WERI-Rb-1 (cell line): ENCODE measurements around the gene RTN4R.

Experiments
- DNase-seq: peaks from one replicate; pipeline ENCODE4 v3.0.0-alpha.2; 2020
- H3K27ac ChIP-seq: fragments of 250-450 bp; sonication (Bioruptor Pico); 2 replicates; pipeline ENCODE4 v1.5.1; 2020; ENCODE audit warnings: mild to moderate bottlenecking, moderate library complexity
- H3K27me3 ChIP-seq: fragments of 250-450 bp; sonication (Bioruptor Pico); 2 replicates; pipeline ENCODE4 v1.5.1; 2021; ENCODE audit warnings: mild to moderate bottlenecking, low read depth, moderate library complexity; ENCODE audit not compliant: insufficient read depth, severe bottlenecking
- H3K36me3 ChIP-seq: fragments of 250-450 bp; sonication (Bioruptor Pico); 2 replicates; pipeline ENCODE4 v1.5.1; 2020; ENCODE audit warnings: mild to moderate bottlenecking, moderate library complexity
- H3K4me3 ChIP-seq: 2 replicates; pipeline ENCODE4 v1.5.1; 2011; ENCODE audit warnings: low read depth, mild to moderate bottlenecking, control low read depth, low read length
- H3K9me3 ChIP-seq: fragments of 250-450 bp; sonication (Bioruptor Pico); 2 replicates; pipeline ENCODE4 v1.5.1; 2021; ENCODE audit warnings: mild to moderate bottlenecking, moderate library complexity; ENCODE audit not compliant: severe bottlenecking
- TF ChIP-seq, protein P1 (sequence below): IDR thresholded peaks from 2 replicates; pipeline ENCODE4 v1.5.1; 2011; ENCODE audit warnings: low read depth, mild to moderate bottlenecking, control low read depth, inconsistent platforms, low read length

Gene RTN4R

DNA sequence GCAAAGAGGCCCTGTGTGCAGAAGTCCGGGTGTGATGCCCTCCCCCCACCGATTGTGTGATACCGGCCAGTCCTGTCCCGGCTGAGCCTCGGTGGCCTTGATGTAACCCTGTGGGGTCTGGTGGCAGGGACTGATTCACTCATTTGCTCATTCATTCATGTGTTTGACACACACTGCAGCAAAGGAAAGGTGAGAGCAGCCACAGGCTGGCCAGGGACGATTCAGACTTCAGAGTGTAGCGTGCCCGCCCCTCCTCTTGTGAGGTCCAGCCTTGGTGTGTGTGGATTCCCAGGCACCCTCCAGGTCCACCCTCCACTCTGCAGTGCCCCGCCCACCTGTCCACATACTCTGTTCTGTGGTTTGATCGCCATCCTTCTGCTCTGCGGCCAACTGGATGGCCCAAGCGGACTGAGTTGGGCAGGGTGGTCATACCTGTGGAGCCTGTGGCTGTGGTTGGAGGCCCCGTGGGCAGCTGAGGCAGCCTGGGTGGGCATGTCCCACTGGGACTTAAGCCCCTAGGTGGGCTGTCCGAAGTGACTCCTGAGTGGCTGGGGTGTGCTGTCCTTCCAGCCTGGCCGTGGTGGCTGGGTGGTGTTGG lies 59.3 kb downstream of the RTN4R start:
- DNase-seq: peak; percentile 46
- Histone ChIP-seq H3K4me3 (no peak overlapping the region), H3K9me3 (no peaks in the 10 kb centered on the region), H3K36me3 (no peaks in the 10 kb centered on the region), H3K27ac (peak overlapping the region; percentile 48), H3K27me3 (no peaks in the 10 kb centered on the region)
- TF ChIP-seq, protein P1, sequence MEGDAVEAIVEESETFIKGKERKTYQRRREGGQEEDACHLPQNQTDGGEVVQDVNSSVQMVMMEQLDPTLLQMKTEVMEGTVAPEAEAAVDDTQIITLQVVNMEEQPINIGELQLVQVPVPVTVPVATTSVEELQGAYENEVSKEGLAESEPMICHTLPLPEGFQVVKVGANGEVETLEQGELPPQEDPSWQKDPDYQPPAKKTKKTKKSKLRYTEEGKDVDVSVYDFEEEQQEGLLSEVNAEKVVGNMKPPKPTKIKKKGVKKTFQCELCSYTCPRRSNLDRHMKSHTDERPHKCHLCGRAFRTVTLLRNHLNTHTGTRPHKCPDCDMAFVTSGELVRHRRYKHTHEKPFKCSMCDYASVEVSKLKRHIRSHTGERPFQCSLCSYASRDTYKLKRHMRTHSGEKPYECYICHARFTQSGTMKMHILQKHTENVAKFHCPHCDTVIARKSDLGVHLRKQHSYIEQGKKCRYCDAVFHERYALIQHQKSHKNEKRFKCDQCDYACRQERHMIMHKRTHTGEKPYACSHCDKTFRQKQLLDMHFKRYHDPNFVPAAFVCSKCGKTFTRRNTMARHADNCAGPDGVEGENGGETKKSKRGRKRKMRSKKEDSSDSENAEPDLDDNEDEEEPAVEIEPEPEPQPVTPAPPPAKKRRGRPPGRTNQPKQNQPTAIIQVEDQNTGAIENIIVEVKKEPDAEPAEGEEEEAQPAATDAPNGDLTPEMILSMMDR: no peak

DNA sequence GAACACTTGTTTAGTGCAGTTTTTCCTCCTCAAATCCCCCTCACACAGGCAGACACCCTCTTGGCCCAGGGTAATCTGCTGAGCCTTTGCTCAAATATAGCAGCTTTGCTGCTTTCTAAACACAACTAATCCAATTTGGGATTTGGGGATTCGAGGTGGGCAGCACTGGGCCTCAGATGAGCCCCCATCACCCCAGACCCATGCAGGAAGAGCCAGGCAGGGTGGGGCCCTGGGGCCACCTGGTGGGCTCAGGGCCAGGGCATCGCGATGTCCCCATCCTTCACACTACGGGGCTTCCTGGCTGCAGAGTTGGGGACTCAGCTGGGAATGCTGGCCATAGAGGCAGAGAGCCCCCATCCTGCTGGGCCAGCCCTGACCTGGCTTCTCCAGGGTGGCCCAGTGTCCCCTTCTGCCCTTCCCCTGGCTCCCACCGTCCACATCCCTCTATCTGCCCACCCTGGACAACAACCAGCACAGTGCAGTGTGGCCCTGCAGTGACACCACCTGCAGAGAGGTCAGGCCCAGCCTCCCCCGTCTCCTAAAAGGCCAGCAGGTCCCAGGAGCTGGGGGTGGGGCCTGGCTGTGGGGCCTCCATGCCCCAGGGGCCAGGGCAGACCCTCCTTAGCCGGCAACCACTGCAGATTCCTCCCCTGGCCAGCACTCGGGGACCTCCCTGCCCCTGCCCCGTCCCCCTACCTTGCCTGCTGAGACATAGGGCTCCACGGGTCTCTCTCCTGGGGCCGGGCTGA lies 60.7 kb downstream of the RTN4R start:
- TF ChIP-seq, protein P1: no peak
- H3K27me3 ChIP-seq: no peaks in the 10 kb centered on the region
- no peak overlapping the region for H3K4me3 ChIP-seq
- peak overlapping the region; percentile 48 for H3K27ac ChIP-seq
- H3K36me3 ChIP-seq: no peaks in the 10 kb centered on the region
- DNase-seq: no peak
- H3K9me3 ChIP-seq: no peaks in the 10 kb centered on the region

DNA sequence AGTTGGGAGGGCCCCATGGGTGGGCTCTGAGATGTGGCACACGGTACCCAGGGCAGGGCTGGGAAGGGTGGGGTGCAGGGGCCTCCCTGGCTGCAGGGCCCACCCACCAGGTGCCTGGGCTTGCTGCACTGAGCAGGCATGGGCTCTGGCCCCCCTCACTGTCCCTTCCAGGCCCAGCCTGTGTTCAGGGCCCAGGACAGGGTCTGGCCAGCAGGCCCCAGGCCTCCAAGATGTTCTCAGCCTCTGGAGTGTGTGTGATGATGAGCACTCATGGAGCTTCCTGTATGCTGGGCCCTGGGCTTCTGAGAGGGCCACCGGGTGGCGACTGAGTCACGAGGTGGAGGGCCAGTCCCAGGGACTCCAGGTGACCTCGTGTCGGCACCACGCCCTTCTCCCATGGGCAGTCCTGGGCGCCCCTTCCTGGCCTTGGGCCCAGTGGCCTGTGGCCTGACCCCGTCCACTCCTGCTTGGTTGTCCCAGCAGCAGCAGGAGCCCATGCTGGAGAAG lies 61.4 kb downstream of the RTN4R start:
- Histone ChIP-seq H3K9me3 (no peaks in the 10 kb centered on the region), H3K27ac (peak overlapping the region; percentile 48), H3K4me3 (peak overlapping the region; percentile 11), H3K36me3 (no peaks in the 10 kb centered on the region), H3K27me3 (no peaks in the 10 kb centered on the region)
- TF ChIP-seq, protein P1: peak; percentile 27; the same call in 1 of the 2 replicates
- DNase-seq: no peak

DNA sequence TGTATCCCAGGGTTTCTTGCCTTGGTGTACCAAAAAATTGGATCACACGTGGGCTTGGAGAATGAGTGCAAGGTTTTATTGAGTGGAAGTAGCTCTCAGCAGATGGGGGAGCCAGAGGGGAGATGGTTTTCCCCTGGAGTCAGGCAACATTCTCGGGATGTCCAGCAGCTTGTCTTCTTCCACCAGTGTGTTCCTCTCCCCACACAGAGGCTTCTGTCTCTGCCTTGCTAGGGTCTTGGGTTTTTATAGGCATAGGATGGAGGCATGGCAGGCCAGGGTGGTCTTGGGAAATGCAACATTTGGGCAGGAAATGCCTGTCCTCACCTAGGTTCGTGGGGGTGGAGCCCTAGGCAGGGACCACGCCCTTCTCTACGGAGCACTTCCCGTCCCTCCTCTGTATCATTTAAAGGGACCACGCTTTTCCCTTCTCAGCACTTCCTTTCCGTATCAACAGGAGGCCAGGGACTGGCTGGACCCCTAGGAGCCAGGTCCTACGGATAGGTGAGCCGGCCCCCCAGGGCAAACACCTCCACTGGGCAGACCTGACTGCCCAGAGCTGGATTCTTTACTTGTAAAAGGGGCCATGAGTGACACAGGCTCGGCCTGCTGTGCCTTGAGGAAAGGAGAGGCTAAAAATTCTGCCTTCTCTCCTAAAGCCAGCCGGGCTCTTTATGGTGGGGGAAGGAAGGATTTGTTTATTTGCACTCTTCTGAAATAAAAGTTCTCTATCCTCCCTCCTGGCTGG lies 62.0 kb downstream of the RTN4R start:
- Histone ChIP-seq H3K27me3 (no peaks in the 10 kb centered on the region), H3K27ac (peak overlapping the region; percentile 86), H3K9me3 (no peaks in the 10 kb centered on the region), H3K36me3 (no peaks in the 10 kb centered on the region), H3K4me3 (peak overlapping the region; percentile 11)
- TF ChIP-seq, protein P1: no peak
- DNase-seq: peak; percentile 38

DNA sequence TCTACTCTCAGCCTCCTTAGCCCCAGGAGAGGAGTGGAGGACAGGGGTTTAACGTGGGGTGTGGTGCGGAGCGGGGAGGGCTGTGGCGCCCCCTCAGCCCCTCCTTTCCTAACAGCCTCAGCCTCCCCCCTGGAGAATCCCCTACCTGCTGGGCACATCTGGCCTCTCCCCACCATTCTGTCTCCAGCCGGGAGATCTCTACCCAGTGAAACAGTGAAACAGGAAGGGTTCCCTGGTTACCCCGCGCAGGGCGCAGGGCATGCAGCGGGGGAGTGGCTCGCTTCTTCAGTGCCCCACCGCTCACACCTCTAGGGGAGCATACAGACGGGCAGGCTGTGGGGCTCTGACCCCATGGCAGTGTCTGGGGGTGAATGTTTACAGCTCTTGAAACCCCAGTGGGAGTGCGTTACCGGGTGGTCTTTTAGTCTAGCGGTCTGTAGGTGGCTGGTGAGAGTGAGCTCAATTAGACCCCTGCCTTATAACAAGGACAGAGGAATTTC lies 62.6 kb downstream of the RTN4R start:
- no peaks in the 10 kb centered on the region for H3K27me3 ChIP-seq
- H3K4me3 ChIP-seq: no peak overlapping the region
- H3K36me3 ChIP-seq: no peaks in the 10 kb centered on the region
- no peaks in the 10 kb centered on the region for H3K9me3 ChIP-seq
- no peak for DNase-seq
- TF ChIP-seq, protein P1: no peak
- H3K27ac ChIP-seq: peak overlapping the region; percentile 86
